ENCODE results near the gene FAT1. TPM values are rescaled to one million over a fixed set of nuclear protein-coding genes. Genes with fewer than 3 reads are reported as not detected.
A peak's percentile ranks its signal among the peaks of the same experiment; 100 is the strongest.

FAT1 gene
- total and polyA plus RNA-seq, 2 experiments from 2014 or later: 15.8 to 98.1 TPM

DNA sequence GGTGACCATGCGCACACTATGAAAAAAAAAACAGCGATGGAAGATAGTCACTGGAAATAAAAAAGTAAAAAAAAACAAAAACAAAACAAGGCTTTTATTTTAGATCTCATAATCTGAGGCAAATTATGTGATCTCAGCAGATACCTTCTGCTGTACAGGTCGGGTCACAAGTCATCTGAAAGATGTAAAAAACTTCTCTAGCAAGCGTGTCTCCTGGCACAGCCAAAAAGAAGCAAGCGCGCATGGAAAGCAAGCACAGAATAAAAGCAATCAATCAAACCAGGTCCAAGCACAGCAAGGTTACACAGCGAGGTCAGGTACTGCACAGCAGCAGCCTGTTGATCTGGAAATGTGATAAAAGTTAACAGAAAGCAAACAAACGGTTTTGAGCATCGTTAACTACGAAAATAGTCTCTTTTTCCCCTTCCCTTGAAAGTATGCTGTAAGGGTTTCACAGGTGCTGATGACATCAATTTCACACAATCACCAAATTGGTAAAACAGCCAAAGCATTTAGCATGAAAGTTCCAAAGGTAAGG is 89.0 kb downstream of the FAT1 start:
- DNase-seq (ENCODE audit: low read depth in 1 of 2, low spot score in 1 of 2): no peak
- Histone ChIP-seq H3K4me1 (ENCODE audit: low read depth) (no peaks in the 10 kb centered on the region), H3K9me3 (ENCODE audit: low read depth) (no peaks in the 10 kb centered on the region), H3K27me3 (no peaks in the 10 kb centered on the region), H3K4me3 (no peak overlapping the region), H3K27ac (no peak overlapping the region), H3K36me3 (peaks cover 24% of the 10 kb centered on the region)
- TF ChIP-seq, protein P1, sequence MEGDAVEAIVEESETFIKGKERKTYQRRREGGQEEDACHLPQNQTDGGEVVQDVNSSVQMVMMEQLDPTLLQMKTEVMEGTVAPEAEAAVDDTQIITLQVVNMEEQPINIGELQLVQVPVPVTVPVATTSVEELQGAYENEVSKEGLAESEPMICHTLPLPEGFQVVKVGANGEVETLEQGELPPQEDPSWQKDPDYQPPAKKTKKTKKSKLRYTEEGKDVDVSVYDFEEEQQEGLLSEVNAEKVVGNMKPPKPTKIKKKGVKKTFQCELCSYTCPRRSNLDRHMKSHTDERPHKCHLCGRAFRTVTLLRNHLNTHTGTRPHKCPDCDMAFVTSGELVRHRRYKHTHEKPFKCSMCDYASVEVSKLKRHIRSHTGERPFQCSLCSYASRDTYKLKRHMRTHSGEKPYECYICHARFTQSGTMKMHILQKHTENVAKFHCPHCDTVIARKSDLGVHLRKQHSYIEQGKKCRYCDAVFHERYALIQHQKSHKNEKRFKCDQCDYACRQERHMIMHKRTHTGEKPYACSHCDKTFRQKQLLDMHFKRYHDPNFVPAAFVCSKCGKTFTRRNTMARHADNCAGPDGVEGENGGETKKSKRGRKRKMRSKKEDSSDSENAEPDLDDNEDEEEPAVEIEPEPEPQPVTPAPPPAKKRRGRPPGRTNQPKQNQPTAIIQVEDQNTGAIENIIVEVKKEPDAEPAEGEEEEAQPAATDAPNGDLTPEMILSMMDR (IDR thresholded peaks at IDR 0.05; ENCODE audit: low read depth, low read length): no peak

DNA sequence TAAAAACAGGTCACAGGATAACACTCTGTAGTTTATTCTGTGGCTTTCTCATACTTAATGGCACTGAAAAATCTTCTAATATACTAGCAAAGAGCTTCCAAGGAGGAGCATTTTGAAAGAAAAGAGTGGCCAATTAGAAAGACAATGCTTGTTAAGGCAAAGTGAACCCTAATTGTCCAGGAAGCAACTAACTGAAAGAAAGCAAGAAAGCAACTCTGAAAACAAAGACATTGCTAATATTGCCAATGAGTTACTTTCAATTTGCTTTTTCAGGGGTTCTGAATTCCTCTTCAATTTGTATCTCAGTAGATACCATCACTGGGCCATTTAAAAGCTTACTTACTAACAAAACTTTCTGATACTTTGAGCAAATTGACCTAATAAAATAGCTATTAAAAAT is 89.8 kb downstream of the FAT1 start:
- no peak for DNase-seq (ENCODE audit: low read depth in 1 of 2, low spot score in 1 of 2)
- Histone ChIP-seq H3K27ac (no peak overlapping the region), H3K4me3 (no peak overlapping the region), H3K4me1 (ENCODE audit: low read depth) (no peaks in the 10 kb centered on the region), H3K36me3 (peaks cover 24% of the 10 kb centered on the region), H3K9me3 (ENCODE audit: low read depth) (no peaks in the 10 kb centered on the region), H3K27me3 (no peaks in the 10 kb centered on the region)
- TF ChIP-seq, protein P1 (IDR thresholded peaks at IDR 0.05; ENCODE audit: low read depth, low read length): no peak

GRCh38 chr4:186630128-186630527 is 93.5 kb downstream of the FAT1 start:
- H3K9me3 ChIP-seq (ENCODE audit: low read depth): no peaks in the 10 kb centered on the region
- H3K27ac ChIP-seq: no peak overlapping the region
- peaks cover 2% of the 10 kb centered on the region for H3K4me1 ChIP-seq (ENCODE audit: low read depth)
- no peak overlapping the region for H3K4me3 ChIP-seq
- peaks cover 20% of the 10 kb centered on the region for H3K36me3 ChIP-seq
- DNase-seq (ENCODE audit: low read depth in 1 of 2, low spot score in 1 of 2): no peak
- TF ChIP-seq, protein P1 (IDR thresholded peaks at IDR 0.05; ENCODE audit: low read depth, low read length): no peak
- no peaks in the 10 kb centered on the region for H3K27me3 ChIP-seq

DNA sequence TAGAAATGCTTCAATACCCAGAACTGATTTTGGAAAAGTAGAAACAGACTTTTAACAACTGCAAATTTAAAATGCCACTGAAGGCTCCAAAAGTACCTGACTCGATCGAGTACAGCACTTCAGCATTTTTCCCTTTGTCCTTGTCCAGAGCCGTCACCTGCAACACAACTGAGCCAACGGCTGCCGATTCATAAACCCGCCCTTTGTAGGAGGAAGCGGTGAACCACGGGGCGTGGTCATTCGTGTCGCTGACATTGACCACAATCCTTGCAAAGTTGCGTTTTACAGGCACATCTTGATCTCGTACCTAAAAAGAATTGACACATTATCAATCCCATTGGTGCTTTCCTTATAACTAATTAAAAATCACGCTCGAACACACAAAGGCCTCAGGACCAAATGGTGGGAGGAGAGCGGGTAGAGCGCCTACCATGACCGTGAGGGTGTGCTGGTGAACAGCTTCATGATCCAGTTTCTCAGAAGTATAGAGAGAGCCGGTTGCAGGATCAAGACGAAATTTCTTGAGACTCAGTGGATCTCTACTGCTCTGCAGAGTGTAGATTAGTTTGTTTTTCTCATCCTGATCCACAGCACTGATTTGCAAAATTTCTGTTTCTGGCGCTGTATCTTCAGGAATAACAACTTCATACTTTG is 95.5 kb downstream of the FAT1 start:
- peaks cover 16% of the 10 kb centered on the region for H3K36me3 ChIP-seq
- H3K9me3 ChIP-seq (ENCODE audit: low read depth): no peaks in the 10 kb centered on the region
- peaks cover 4% of the 10 kb centered on the region for H3K4me1 ChIP-seq (ENCODE audit: low read depth)
- H3K27me3 ChIP-seq: no peaks in the 10 kb centered on the region
- H3K27ac ChIP-seq: peak overlapping the region; percentile 5
- TF ChIP-seq, protein P1 (IDR thresholded peaks at IDR 0.05; ENCODE audit: low read depth, low read length): no peak
- DNase-seq (ENCODE audit: low read depth in 1 of 2, low spot score in 1 of 2): no peak
- H3K4me3 ChIP-seq: no peak overlapping the region

DNA sequence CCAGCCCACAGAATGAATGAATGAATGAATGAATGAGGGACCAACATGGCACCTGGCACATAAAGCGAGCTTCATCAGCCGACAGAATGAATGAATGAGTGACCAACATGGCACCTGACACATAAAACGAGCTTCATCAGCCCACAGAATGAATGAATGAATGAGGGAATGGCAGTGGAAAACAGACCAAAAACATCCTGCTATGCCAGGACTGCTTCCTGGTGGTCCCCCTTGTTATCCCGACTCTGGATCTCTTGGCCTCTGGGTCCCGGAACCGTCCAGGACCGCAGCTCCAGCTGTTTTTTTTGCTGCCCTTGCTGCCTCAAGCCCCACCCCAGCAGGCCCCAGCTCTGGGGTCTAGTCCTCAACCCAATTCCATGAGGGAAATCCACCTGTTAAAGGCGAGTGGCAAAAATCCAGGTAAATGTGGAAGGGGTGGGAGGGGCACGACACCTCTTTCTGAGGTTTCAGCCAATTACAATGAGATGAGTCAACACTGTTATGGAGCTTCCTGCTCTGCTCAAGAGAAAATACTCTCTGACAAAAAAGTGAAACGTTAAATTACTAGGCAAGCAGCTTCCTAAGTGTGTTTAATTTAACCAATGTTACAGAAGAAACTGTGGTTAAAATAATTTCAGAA is 96.3 kb downstream of the FAT1 start:
- Histone ChIP-seq H3K9me3 (ENCODE audit: low read depth) (no peaks in the 10 kb centered on the region), H3K27me3 (no peaks in the 10 kb centered on the region), H3K4me3 (no peak overlapping the region), H3K36me3 (peaks cover 7% of the 10 kb centered on the region), H3K27ac (no peak overlapping the region), H3K4me1 (ENCODE audit: low read depth) (peaks cover 4% of the 10 kb centered on the region)
- peak in 1 of 2 donors; percentile 18 for DNase-seq (ENCODE audit: low read depth in 1 of 2, low spot score in 1 of 2)
- TF ChIP-seq, protein P1 (IDR thresholded peaks at IDR 0.05; ENCODE audit: low read depth, low read length): no peak

All from cardiac muscle cell (in vitro differentiated cells and primary cell).